IMR-90 (cell line): ENCODE measurements around the gene KRT5. TPM values are rescaled to one million over a fixed set of nuclear protein-coding genes. Genes with fewer than 3 reads are reported as not detected.

Experiments used
- ATAC-seq: fragments of 200-7000 bp; cut with Tn5 transposase; 2 replicates; pipeline ENCODE4 v1.9.1; 2020; ENCODE audit warnings: low read depth, mild to moderate bottlenecking, moderate library complexity
- BruUV-seq: library from RNA; stranded (reverse); fragments of 400-500 nt; replicated peaks from 2 replicates; lab custom pipeline; 2021; lab: Mats Ljungman, UMichigan
- CTCF ChIA-PET: fragments of 300-600 bp; formaldehyde crosslinking; extraction: SDS; loops from one replicate; lab custom pipeline; 2021; ENCODE audit warnings: antibody characterized with exemption; lab: Yijun Ruan, JAX
- POLR2A ChIA-PET: fragments of 300-600 bp; sonication (Branson Sonifier 250); formaldehyde crosslinking; loops from one replicate; lab custom pipeline; 2022; ENCODE audit warnings: antibody characterized with exemption; ENCODE audit not compliant: unreplicated experiment; lab: Charles Lee
- DNase-seq: peaks from one replicate; pipeline ENCODE4 v3.0.0; 2013
- H2AFZ ChIP-seq: replicated peaks from 2 replicates; pipeline ENCODE3; 2013; ENCODE audit warnings: low read length, mild to moderate bottlenecking; ENCODE audit not compliant: poor library complexity
- H2AK5ac ChIP-seq: 2 replicates; pipeline ENCODE4 v1.6.1; 2013; ENCODE audit warnings: low read depth, low read length, inconsistent platforms
- H2AK9ac ChIP-seq: replicated peaks from 2 replicates; pipeline ENCODE3; 2013; ENCODE audit warnings: mild to moderate bottlenecking, low read depth, low read length, moderate library complexity; ENCODE audit not compliant: poor library complexity
- H2BK120ac ChIP-seq: 2 replicates; pipeline ENCODE4 v1.6.1; 2013; ENCODE audit warnings: low read depth, low read length, inconsistent platforms
- H2BK15ac ChIP-seq: 3 replicates; pipeline ENCODE4 v1.6.1; 2013; ENCODE audit warnings: low read depth, low read length, inconsistent platforms
- H2BK20ac ChIP-seq: 2 replicates; pipeline ENCODE4 v1.6.1; 2013; ENCODE audit warnings: low read depth, mild to moderate bottlenecking, inconsistent platforms, low read length, moderate library complexity
- H2BK5ac ChIP-seq: 2 replicates; pipeline ENCODE4 v1.6.1; 2013; ENCODE audit warnings: mild to moderate bottlenecking, low read depth, low read length, inconsistent platforms; ENCODE audit not compliant: poor library complexity, severe bottlenecking
- H3K14ac ChIP-seq: replicated peaks from 2 replicates; pipeline ENCODE4 v1.6.1; 2013; ENCODE audit warnings: low read depth, low read length, inconsistent platforms
- H3K18ac ChIP-seq: 2 replicates; pipeline ENCODE4 v1.6.1; 2013; ENCODE audit warnings: low read depth, low read length, control low read depth
- H3K23ac ChIP-seq: 2 replicates; pipeline ENCODE4 v1.6.1; 2013; ENCODE audit warnings: low read depth, low read length, inconsistent platforms
- H3K27ac ChIP-seq: 2 replicates; pipeline ENCODE4 v1.5.1; 2013; ENCODE audit warnings: mild to moderate bottlenecking, control low read depth, low read length; ENCODE audit not compliant: insufficient read depth
- H3K27me3 ChIP-seq: 2 replicates; pipeline ENCODE4 v1.6.1; 2013; ENCODE audit warnings: low read length; ENCODE audit not compliant: control insufficient read depth, insufficient read depth
- H3K36me3 ChIP-seq: 2 replicates; pipeline ENCODE4 v1.6.1; 2013; ENCODE audit warnings: low read length, mixed read lengths; ENCODE audit not compliant: control insufficient read depth, insufficient read depth
- H3K4ac ChIP-seq: 2 replicates; pipeline ENCODE4 v1.6.1; 2013; ENCODE audit warnings: low read depth, low read length, inconsistent platforms
- H3K4me1 ChIP-seq: 2 replicates; pipeline ENCODE4 v1.6.1; 2013; ENCODE audit warnings: low read length, mixed read lengths; ENCODE audit not compliant: control insufficient read depth, insufficient read depth
- H3K4me2 ChIP-seq: 2 replicates; pipeline ENCODE4 v1.6.1; 2013; ENCODE audit warnings: low read depth, mild to moderate bottlenecking, control low read depth, low read length, moderate library complexity
- H3K4me3 ChIP-seq: 2 replicates; pipeline ENCODE4 v1.5.1; 2013; ENCODE audit warnings: low read depth, mild to moderate bottlenecking, control low read depth, low read length, moderate library complexity; ENCODE audit not compliant: insufficient read depth
- H3K56ac ChIP-seq: 2 replicates; pipeline ENCODE4 v1.6.1; 2013; ENCODE audit warnings: low read length, inconsistent platforms; ENCODE audit not compliant: insufficient read depth; ENCODE audit errors: extremely low read depth
- H3K79me1 ChIP-seq, 2 experiments: 2 replicates each; pipeline ENCODE4 v1.6.1; 2013; ENCODE audit warnings: low read length in 2 of 2, inconsistent platforms in 1 of 2, low read depth in 1 of 2
- H3K9ac ChIP-seq: 2 replicates; pipeline ENCODE4 v1.6.1; 2013; ENCODE audit warnings: low read depth, low read length, control low read depth
- H3K9me1 ChIP-seq: 2 replicates; pipeline ENCODE4 v1.6.1; 2013; ENCODE audit warnings: low read length, inconsistent platforms; ENCODE audit not compliant: insufficient read depth
- H3K9me3 ChIP-seq: 2 replicates; pipeline ENCODE4 v1.6.1; 2013; ENCODE audit warnings: low read length; ENCODE audit not compliant: control insufficient read depth, insufficient read depth
- H4K20me1 ChIP-seq: 2 replicates; pipeline ENCODE4 v1.6.1; 2013; ENCODE audit warnings: low read length, inconsistent platforms; ENCODE audit not compliant: insufficient read depth
- H4K5ac ChIP-seq: 2 replicates; pipeline ENCODE4 v1.6.1; 2013; ENCODE audit warnings: mild to moderate bottlenecking, low read depth, low read length, control low read depth
- H4K8ac ChIP-seq, 2 experiments: 2 replicates each; pipeline ENCODE4 v1.6.1; 2013; ENCODE audit warnings: low read depth in 2 of 2, low read length in 2 of 2, control low read depth in 1 of 2, inconsistent platforms in 1 of 2
- H4K91ac ChIP-seq: 2 replicates; pipeline ENCODE4 v1.6.1; 2013; ENCODE audit warnings: low read depth, low read length, inconsistent platforms; ENCODE audit not compliant: insufficient read depth
- BHLHE40 ChIP-seq: fragments of 150-350 bp; IDR thresholded peaks from 2 replicates; pipeline ENCODE4 v1.6.1; 2016; ENCODE audit warnings: mild to moderate bottlenecking, low read depth, low read length
- FOS ChIP-seq: fragments of 150-350 bp; IDR thresholded peaks from 2 replicates; pipeline ENCODE4 v1.6.1; 2016; ENCODE audit warnings: low read depth, low read length
- MAZ ChIP-seq: IDR thresholded peaks from 2 replicates; pipeline ENCODE4 v1.6.1; 2012; ENCODE audit warnings: low read depth, mild to moderate bottlenecking, low read length, improper control_type of control experiment, moderate library complexity, borderline replicate concordance
- NFE2L2 ChIP-seq: fragments of 150-350 bp; IDR thresholded peaks from 2 replicates; pipeline ENCODE4 v1.6.1; 2016; ENCODE audit warnings: low read depth, mild to moderate bottlenecking, low read length
- SMC3 ChIP-seq: fragments of 150-350 bp; IDR thresholded peaks from 2 replicates; pipeline ENCODE4 v1.6.1; 2016; ENCODE audit warnings: low read depth, mild to moderate bottlenecking, antibody characterized with exemption, low read length, moderate library complexity
- WGBS, 2 experiments: methylation state at CpG; one replicate each; pipeline versions ENCODE4 v1.1.5 to v1.1.7; 2013; ENCODE audit warnings: missing lambda C conversion rate in 2 of 2; ENCODE audit not compliant: insufficient read length in 1 of 2; ENCODE audit errors: extremely low coverage in 2 of 2; 5-methylcytosine and 5-hydroxymethylcytosine counted together
- dilution Hi-C: fragments of 300-500 bp; cut with HindIII; formaldehyde crosslinking; loops from one replicate; pipeline ENCODE4 v1.14.3; 2018; ENCODE audit warnings: low sequenced_read_pairs; ENCODE audit not compliant: unreplicated experiment
- in situ Hi-C: fragments of 300-500 bp; cut with MboI; formaldehyde crosslinking; loops from 3 replicates; pipeline ENCODE4 v1.14.3; 2019; ENCODE audit warnings: low sequenced_read_pairs, inconsistent platforms, mixed read lengths
- intact Hi-C: fragments of 100-400 bp; cut with micrococcal nuclease; formaldehyde crosslinking; loops from 2 replicates; pipeline ENCODE4 v1.10.0; 2022
- polyA plus RNA-seq, 3 experiments: library from polyadenylated mRNA; depleted of rRNA; stranded (reverse); fragments of >200 nt; gene quantifications; 2 replicates each; pipeline ENCODE4 v1.2.3, GENCODE V29; 2012; ENCODE audit warnings: low replicate concordance in 1 of 3
- total RNA-seq: library from RNA; depleted of rRNA; stranded (reverse); fragments of >200 nt; gene quantifications from 2 replicates; pipeline ENCODE4 v1.2.3, GENCODE V29; 2012
- TF ChIP-seq, protein P1 (sequence below): fragments of 150-350 bp; IDR thresholded peaks from 2 replicates; pipeline ENCODE4 v1.6.1; 2017; ENCODE audit warnings: mild to moderate bottlenecking, antibody characterized with exemption, low read length, low read depth
- TF ChIP-seq, protein P2 (sequence below): fragments of 150-350 bp; IDR thresholded peaks from 2 replicates; pipeline ENCODE4 v1.6.1; 2016; ENCODE audit warnings: low read depth, mild to moderate bottlenecking, low read length, moderate library complexity, borderline replicate concordance

The KRT5 gene
- total and polyA plus RNA-seq, 2 of the 4 experiments (the other 2 are of a cell fraction) = not detected

DNA sequence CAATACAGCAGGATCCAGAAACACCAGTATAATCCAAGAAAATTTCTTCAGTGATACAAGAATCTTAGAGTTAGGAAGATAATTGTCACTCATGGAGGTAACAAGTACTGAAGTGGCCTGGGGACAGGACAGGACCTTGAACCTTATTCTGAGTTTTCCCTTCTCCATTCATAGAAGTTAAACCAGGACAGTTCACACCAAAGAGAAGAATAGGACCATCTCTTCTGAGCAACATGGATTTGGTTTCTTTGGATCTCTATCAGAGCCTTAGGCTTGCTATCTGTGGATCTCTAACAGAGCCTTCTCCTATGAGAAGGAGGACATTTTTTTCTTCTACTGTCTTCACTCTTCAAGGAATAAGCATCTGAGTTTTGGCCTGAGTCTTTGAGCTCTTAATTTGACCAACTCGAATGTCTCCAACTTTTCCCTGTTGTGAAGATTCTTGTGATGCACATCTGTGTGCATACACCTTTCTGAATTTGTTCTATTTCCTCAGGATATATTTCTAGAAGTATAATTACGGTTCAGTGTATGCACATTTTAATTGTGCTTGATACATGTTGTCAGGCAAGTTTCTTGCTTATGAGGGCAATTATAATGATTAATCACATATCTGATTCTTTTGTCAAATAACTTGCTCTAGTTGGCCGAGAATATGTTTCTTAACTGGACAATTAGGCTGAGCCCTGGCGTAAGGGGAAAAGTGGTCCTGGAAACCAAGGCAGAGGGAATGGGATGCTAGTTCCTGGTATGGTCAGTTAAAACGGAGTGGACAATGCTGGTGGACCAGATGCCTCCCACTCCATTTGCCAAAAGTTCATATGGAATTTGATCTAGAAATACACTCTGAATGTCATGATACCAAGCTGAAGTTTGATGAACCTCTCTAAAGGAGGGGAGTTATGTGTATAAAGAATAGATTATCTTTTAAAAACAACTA is 33.8 kb downstream of the KRT5 start:
- Histone ChIP-seq H3K4ac (no peak overlapping the region), H3K18ac (no peak overlapping the region), H3K9me1 (no peaks in the 10 kb centered on the region), H3K27me3 (peaks cover 5% of the 10 kb centered on the region), H3K27ac (no peak overlapping the region), H2BK120ac (no peak overlapping the region), H4K5ac (no peak overlapping the region), H3K4me2 (no peak overlapping the region), H2AFZ (no peak overlapping the region), H3K9ac (no peak overlapping the region), H4K20me1 (no peaks in the 10 kb centered on the region), H3K9me3 (no peaks in the 10 kb centered on the region), H3K23ac (no peak overlapping the region), H4K91ac (no peak overlapping the region), H3K14ac (no peak overlapping the region), H3K4me3 (no peak overlapping the region), H3K4me1 (no peaks in the 10 kb centered on the region), H2AK5ac (no peak overlapping the region), H2BK15ac (no peak overlapping the region), H3K56ac (no peak overlapping the region), H2BK5ac (no peak overlapping the region), H2BK20ac (no peak overlapping the region), H2AK9ac (no peak overlapping the region), H4K8ac (no peak overlapping the region), H3K79me1 (no peaks in the 10 kb centered on the region), H3K36me3 (no peaks in the 10 kb centered on the region)
- BruUV-seq = no TSS peak
- POLR2A ChIA-PET = no interaction called here
- DNase-seq (no peak), ATAC-seq (no peak)
- in situ Hi-C loops = no loop called here
- no CpG with 5 or more reads among the region's 5 CpGs for WGBS, 2 experiments
- dilution Hi-C loops = no loop called here
- intact Hi-C loops = no loop called here
- CTCF ChIA-PET = no interaction called here
- TF ChIP-seq MAZ = no peak
- TF ChIP-seq, protein P1, sequence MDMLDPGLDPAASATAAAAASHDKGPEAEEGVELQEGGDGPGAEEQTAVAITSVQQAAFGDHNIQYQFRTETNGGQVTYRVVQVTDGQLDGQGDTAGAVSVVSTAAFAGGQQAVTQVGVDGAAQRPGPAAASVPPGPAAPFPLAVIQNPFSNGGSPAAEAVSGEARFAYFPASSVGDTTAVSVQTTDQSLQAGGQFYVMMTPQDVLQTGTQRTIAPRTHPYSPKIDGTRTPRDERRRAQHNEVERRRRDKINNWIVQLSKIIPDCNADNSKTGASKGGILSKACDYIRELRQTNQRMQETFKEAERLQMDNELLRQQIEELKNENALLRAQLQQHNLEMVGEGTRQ = no peak
- TF ChIP-seq, protein P2, sequence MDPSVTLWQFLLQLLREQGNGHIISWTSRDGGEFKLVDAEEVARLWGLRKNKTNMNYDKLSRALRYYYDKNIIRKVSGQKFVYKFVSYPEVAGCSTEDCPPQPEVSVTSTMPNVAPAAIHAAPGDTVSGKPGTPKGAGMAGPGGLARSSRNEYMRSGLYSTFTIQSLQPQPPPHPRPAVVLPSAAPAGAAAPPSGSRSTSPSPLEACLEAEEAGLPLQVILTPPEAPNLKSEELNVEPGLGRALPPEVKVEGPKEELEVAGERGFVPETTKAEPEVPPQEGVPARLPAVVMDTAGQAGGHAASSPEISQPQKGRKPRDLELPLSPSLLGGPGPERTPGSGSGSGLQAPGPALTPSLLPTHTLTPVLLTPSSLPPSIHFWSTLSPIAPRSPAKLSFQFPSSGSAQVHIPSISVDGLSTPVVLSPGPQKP = no peak
- TF ChIP-seq BHLHE40 = no peak
- TF ChIP-seq SMC3 = no peak
- TF ChIP-seq FOS = no peak
- TF ChIP-seq NFE2L2 = no peak
